ENCODE data around the gene TLR7.

GRCh38 chrX:12872741-12873140, 5.9 kb downstream of the TLR7 start:
- no peak for TF ChIP-seq ATF6 (CRISPR knock-in tag; IDR thresholded peaks at IDR 0.05)
- no peak for TF ChIP-seq HDAC1 (IDR thresholded peaks at IDR 0.05)
